ENCODE results near the gene GIMAP8.

- TF ChIP-seq TARDBP (IDR thresholded peaks at IDR 0.05): no peak
- TF ChIP-seq ELF4 (IDR thresholded peaks at IDR 0.05): no peak
- TF ChIP-seq ARNT (IDR thresholded peaks at IDR 0.05): no peak
- TF ChIP-seq FOXA1 (IDR thresholded peaks at IDR 0.05): no peak
- TF ChIP-seq SP1 (IDR thresholded peaks at IDR 0.05): no peak
- no peak for TF ChIP-seq BHLHE40 (IDR thresholded peaks at IDR 0.05; ENCODE audit: borderline replicate concordance)
- no peak for TF ChIP-seq FOXM1 (IDR thresholded peaks at IDR 0.05; ENCODE audit: borderline replicate concordance)
- no peak for TF ChIP-seq L3MBTL2 (conservative IDR thresholded peaks at IDR 0.05)
- TF ChIP-seq CTBP1 (IDR thresholded peaks at IDR 0.05; ENCODE audit: borderline replicate concordance): no peak
- TF ChIP-seq FOXK2 (IDR thresholded peaks at IDR 0.05): no peak
Observed at GRCh38 chr7:150481186-150481920, 30.9 kb downstream of the GIMAP8 start.
